ENCODE results near the gene GPR62. TPM values are rescaled to one million over a fixed set of nuclear protein-coding genes. Genes with fewer than 3 reads are reported as not detected.

The GPR62 gene
- total and polyA plus RNA-seq, 9 of the 15 experiments (the other 6 are each of a cell fraction or from before 2014, with no cell fraction given), result not detected

DNA sequence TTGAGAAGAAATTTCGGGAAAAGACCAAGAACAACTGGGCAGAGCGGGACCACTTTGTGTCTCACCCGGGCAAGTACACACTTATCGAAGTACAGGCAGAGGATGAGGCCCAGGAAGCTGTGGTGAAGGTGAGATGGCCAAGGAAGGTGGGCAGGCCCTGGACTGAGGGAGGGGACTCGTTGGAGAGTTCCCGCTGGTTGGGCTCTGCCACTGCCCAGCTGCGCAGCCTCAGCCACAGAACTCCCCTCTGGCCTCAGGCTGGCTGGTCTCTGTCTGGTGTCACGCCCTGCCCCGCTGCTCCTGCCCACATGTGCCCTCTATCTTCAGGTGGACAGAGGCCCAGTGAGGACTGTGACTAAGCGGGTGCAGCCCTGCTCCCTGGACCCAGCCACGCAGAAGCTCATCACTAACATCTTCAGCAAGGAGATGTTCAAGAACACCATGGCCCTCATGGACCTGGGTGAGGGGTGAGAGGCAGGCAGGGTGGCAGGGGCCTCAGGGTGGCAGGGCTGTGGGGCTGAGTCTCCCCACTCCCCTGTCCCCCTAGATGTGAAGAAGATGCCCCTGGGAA is 10.6 kb upstream of the GPR62 start:
- ChIA-PET POLR2A (interaction anchor here (1.0 to 1.1 kb wide), 2 partner anchors 10 to 25 kb away, joined by 3 read pairs; no protein-coding TSS in a partner anchor), CTCF (ENCODE audit: low intra/inter-chr PET ratio) (no interaction called here)
- intact Hi-C loops (cut with micrococcal nuclease), result loop anchor here (5.0 kb wide), 1 partner anchor 198 kb away; no protein-coding TSS in a partner anchor
- Histone ChIP-seq H3K36me3 (ENCODE audit: control insufficient read depth, insufficient read depth, low read length) (peaks cover 10% of the 10 kb centered on the region; the same call in 1 of the 3 replicates), H3K27ac (ENCODE audit: extremely low read depth, low read depth, low read length) (no peak overlapping the region), H3K9me1 (ENCODE audit: control insufficient read depth, insufficient read depth, low read length) (no peaks in the 10 kb centered on the region), H3K4me2 (ENCODE audit: insufficient read depth, low read length) (no peak overlapping the region), H3K4me3 (no peak overlapping the region), H4K20me1 (replicated peaks; ENCODE audit: control insufficient read depth, insufficient read depth, low read length) (no peaks in the 10 kb centered on the region), H3K9ac (ENCODE audit: insufficient read depth in 1 of 2, low read depth in 2 of 2, low read length in 2 of 2) (no peak overlapping the region), H2AFZ (ENCODE audit: low read depth, low read length) (no peak overlapping the region), H3K4me1 (replicated peaks in 1 of 2; ENCODE audit: control insufficient read depth in 2 of 2, insufficient read depth in 2 of 2, low read length in 2 of 2) (peaks cover 15 to 28% of the 10 kb centered on the region in 2 experiments; a peak in 4 of 5 replicates), H3K9me3 (replicated peaks; ENCODE audit: control insufficient read depth, insufficient read depth, low read depth, low read length) (no peaks in the 10 kb centered on the region), H3K79me2 (ENCODE audit: control insufficient read depth, insufficient read depth, low read length) (peaks cover 22% of the 10 kb centered on the region), H3K27me3 (ENCODE audit: control insufficient read depth in 2 of 2, insufficient read depth in 2 of 2, low read length in 2 of 2) (no peaks in the 10 kb centered on the region)
- no peak for ATAC-seq
- BruUV-seq (replicated peaks), result no TSS peak
- no peak for FAIRE-seq
- WGBS (ENCODE audit: insufficient coverage, low coverage, missing lambda C conversion rate), result 75% methylated on average over 9 of the region's 11 CpGs
- in situ Hi-C loops (cut with MboI), result no loop called here
- DNase-seq (ENCODE audit: extremely low read depth in 1 of 4, low spot score in 3 of 4), result no peak
- TF ChIP-seq, protein P1, sequence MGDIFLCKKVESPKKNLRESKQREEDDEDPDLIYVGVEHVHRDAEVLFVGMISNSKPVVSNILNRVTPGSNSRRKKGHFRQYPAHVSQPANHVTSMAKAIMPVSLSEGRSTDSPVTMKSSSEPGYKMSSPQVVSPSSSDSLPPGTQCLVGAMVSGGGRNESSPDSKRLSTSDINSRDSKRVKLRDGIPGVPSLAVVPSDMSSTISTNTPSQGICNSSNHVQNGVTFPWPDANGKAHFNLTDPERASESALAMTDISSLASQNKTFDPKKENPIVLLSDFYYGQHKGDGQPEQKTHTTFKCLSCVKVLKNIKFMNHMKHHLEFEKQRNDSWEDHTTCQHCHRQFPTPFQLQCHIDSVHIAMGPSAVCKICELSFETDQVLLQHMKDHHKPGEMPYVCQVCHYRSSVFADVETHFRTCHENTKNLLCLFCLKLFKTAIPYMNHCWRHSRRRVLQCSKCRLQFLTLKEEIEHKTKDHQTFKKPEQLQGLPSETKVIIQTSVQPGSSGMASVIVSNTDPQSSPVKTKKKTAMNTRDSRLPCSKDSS (IDR thresholded peaks at IDR 0.05; ENCODE audit: low read depth, partially characterized antibody), result no peak
- TF ChIP-seq, protein P2, sequence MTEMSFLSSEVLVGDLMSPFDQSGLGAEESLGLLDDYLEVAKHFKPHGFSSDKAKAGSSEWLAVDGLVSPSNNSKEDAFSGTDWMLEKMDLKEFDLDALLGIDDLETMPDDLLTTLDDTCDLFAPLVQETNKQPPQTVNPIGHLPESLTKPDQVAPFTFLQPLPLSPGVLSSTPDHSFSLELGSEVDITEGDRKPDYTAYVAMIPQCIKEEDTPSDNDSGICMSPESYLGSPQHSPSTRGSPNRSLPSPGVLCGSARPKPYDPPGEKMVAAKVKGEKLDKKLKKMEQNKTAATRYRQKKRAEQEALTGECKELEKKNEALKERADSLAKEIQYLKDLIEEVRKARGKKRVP (CRISPR knock-in tag; IDR thresholded peaks at IDR 0.05), result no peak
- TF ChIP-seq, protein P3, sequence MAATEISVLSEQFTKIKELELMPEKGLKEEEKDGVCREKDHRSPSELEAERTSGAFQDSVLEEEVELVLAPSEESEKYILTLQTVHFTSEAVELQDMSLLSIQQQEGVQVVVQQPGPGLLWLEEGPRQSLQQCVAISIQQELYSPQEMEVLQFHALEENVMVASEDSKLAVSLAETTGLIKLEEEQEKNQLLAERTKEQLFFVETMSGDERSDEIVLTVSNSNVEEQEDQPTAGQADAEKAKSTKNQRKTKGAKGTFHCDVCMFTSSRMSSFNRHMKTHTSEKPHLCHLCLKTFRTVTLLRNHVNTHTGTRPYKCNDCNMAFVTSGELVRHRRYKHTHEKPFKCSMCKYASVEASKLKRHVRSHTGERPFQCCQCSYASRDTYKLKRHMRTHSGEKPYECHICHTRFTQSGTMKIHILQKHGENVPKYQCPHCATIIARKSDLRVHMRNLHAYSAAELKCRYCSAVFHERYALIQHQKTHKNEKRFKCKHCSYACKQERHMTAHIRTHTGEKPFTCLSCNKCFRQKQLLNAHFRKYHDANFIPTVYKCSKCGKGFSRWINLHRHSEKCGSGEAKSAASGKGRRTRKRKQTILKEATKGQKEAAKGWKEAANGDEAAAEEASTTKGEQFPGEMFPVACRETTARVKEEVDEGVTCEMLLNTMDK (IDR thresholded peaks at IDR 0.05; ENCODE audit: borderline replicate concordance, insufficient read depth, low read depth, low read length, poor library complexity, severe bottlenecking), result no peak
- TF ChIP-seq, protein P4, sequence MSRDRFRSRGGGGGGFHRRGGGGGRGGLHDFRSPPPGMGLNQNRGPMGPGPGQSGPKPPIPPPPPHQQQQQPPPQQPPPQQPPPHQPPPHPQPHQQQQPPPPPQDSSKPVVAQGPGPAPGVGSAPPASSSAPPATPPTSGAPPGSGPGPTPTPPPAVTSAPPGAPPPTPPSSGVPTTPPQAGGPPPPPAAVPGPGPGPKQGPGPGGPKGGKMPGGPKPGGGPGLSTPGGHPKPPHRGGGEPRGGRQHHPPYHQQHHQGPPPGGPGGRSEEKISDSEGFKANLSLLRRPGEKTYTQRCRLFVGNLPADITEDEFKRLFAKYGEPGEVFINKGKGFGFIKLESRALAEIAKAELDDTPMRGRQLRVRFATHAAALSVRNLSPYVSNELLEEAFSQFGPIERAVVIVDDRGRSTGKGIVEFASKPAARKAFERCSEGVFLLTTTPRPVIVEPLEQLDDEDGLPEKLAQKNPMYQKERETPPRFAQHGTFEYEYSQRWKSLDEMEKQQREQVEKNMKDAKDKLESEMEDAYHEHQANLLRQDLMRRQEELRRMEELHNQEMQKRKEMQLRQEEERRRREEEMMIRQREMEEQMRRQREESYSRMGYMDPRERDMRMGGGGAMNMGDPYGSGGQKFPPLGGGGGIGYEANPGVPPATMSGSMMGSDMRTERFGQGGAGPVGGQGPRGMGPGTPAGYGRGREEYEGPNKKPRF (IDR thresholded peaks at IDR 0.05; ENCODE audit: low read depth, low read length), result no peak
- TF ChIP-seq, protein P5, sequence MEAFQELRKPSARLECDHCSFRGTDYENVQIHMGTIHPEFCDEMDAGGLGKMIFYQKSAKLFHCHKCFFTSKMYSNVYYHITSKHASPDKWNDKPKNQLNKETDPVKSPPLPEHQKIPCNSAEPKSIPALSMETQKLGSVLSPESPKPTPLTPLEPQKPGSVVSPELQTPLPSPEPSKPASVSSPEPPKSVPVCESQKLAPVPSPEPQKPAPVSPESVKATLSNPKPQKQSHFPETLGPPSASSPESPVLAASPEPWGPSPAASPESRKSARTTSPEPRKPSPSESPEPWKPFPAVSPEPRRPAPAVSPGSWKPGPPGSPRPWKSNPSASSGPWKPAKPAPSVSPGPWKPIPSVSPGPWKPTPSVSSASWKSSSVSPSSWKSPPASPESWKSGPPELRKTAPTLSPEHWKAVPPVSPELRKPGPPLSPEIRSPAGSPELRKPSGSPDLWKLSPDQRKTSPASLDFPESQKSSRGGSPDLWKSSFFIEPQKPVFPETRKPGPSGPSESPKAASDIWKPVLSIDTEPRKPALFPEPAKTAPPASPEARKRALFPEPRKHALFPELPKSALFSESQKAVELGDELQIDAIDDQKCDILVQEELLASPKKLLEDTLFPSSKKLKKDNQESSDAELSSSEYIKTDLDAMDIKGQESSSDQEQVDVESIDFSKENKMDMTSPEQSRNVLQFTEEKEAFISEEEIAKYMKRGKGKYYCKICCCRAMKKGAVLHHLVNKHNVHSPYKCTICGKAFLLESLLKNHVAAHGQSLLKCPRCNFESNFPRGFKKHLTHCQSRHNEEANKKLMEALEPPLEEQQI (IDR thresholded peaks at IDR 0.05), result no peak

Measured in K562 (cell line).